GM23338 (cell line): ENCODE measurements around the gene SIN3B. TPM values are rescaled to one million over a fixed set of nuclear protein-coding genes. Genes with fewer than 3 reads are reported as not detected.

Experiments used
- ATAC-seq: fragments of 200-7000 bp; cut with Tn5 transposase; 3 replicates; pipeline ENCODE4 v1.9.1; 2020
- DNase-seq: peaks from one replicate; pipeline ENCODE4 v3.0.0-alpha.2; 2015; ENCODE audit warnings: low spot score
- H2AFZ ChIP-seq: fragments of 200-600 bp; sonication (generic); 2 replicates; pipeline ENCODE4 v1.8.0; 2016; ENCODE audit warnings: antibody characterized with exemption, mild to moderate bottlenecking, moderate library complexity
- H3F3A ChIP-seq: fragments of 200-600 bp; sonication (generic); replicated peaks from 2 replicates; pipeline ENCODE4 v1.8.0; 2017; ENCODE audit warnings: antibody characterized with exemption, mixed run types, low read depth
- H3K27ac ChIP-seq: fragments of 200-600 bp; sonication (generic); 2 replicates; pipeline ENCODE4 v1.6.1; 2016; ENCODE audit warnings: low read depth
- H3K27me3 ChIP-seq: fragments of 200-600 bp; sonication (generic); 2 replicates; pipeline ENCODE4 v1.8.0; 2016; ENCODE audit warnings: mild to moderate bottlenecking, mixed run types, moderate library complexity; ENCODE audit not compliant: insufficient read depth
- H3K36me3 ChIP-seq: fragments of 200-600 bp; sonication (generic); 2 replicates; pipeline ENCODE4 v1.8.0; 2016; ENCODE audit warnings: mild to moderate bottlenecking; ENCODE audit not compliant: insufficient read depth
- H3K4me1 ChIP-seq: fragments of 200-600 bp; sonication (generic); 2 replicates; pipeline ENCODE4 v1.8.0; 2016; ENCODE audit warnings: mild to moderate bottlenecking, moderate library complexity; ENCODE audit not compliant: insufficient read depth
- H3K4me2 ChIP-seq: fragments of 200-600 bp; sonication (generic); 2 replicates; pipeline ENCODE4 v1.7.1; 2017; ENCODE audit warnings: mixed run types
- H3K4me3 ChIP-seq: fragments of 200-600 bp; sonication (generic); 2 replicates; pipeline ENCODE4 v1.6.1; 2016; ENCODE audit warnings: mixed run types
- H3K79me2 ChIP-seq: fragments of 200-600 bp; sonication (generic); replicated peaks from 2 replicates; pipeline ENCODE4 v1.8.0; 2017; ENCODE audit warnings: mild to moderate bottlenecking; ENCODE audit not compliant: insufficient read depth
- H3K9me2 ChIP-seq: fragments of 200-600 bp; sonication (generic); 2 replicates; pipeline ENCODE4 v1.8.0; 2017; ENCODE audit not compliant: insufficient read depth
- H4K20me1 ChIP-seq: fragments of 200-600 bp; sonication (generic); replicated peaks from 2 replicates; pipeline ENCODE4 v1.8.0; 2017; ENCODE audit warnings: mild to moderate bottlenecking; ENCODE audit not compliant: insufficient read depth
- H3K27ac Mint-ChIP-seq: 2 replicates; pipeline ENCODE4 v1.8.0; 2020; ENCODE audit warnings: inconsistent platforms, mild to moderate bottlenecking, moderate library complexity, mixed read lengths
- H3K27me3 Mint-ChIP-seq: 3 replicates; pipeline ENCODE4 v1.8.0; 2022; ENCODE audit warnings: low read depth, mild to moderate bottlenecking, moderate library complexity, mixed read lengths, inconsistent platforms; ENCODE audit not compliant: insufficient read depth, poor library complexity
- H3K36me3 Mint-ChIP-seq: 3 replicates; pipeline ENCODE4 v1.8.0; 2021; ENCODE audit warnings: low read depth, mild to moderate bottlenecking, inconsistent platforms, moderate library complexity, mixed read lengths
- H3K4me1 Mint-ChIP-seq: 3 replicates; pipeline ENCODE4 v1.8.0; 2020; ENCODE audit warnings: mild to moderate bottlenecking, inconsistent platforms, mixed read lengths
- H3K4me3 Mint-ChIP-seq: 3 replicates; pipeline ENCODE4 v1.8.0; 2021; ENCODE audit warnings: moderate library complexity, mild to moderate bottlenecking, inconsistent platforms, mixed read lengths
- H3K9me3 Mint-ChIP-seq: 3 replicates; pipeline ENCODE4 v1.8.0; 2020; ENCODE audit warnings: moderate library complexity, mild to moderate bottlenecking, inconsistent platforms, mixed read lengths
- CREB1 ChIP-seq: fragments of 250-450 bp; sonication (Bioruptor Pico); IDR thresholded peaks from 2 replicates; pipeline ENCODE4 v1.5.0; 2020; ENCODE audit warnings: low read depth, mild to moderate bottlenecking, moderate library complexity
- ETS1 ChIP-seq: IDR thresholded peaks from 2 replicates; pipeline ENCODE4 v1.6.1; 2016; ENCODE audit warnings: antibody characterized with exemption
- EZH2 ChIP-seq: fragments of 200-600 bp; sonication (generic); IDR thresholded peaks from one replicate; pipeline ENCODE4 v1.8.0; 2017; ENCODE audit warnings: antibody characterized with exemption, mild to moderate bottlenecking, low read depth; ENCODE audit not compliant: unreplicated experiment
- EZH2phosphoT487 ChIP-seq: fragments of 200-600 bp; sonication (generic); IDR thresholded peaks from one replicate; pipeline ENCODE4 v1.8.1; 2018; ENCODE audit warnings: antibody characterized with exemption; ENCODE audit not compliant: unreplicated experiment
- JUNB ChIP-seq: IDR thresholded peaks from one replicate; pipeline ENCODE4 v1.6.1; 2016; ENCODE audit warnings: antibody characterized with exemption; ENCODE audit not compliant: unreplicated experiment
- NANOG ChIP-seq: IDR thresholded peaks from 2 replicates; pipeline ENCODE4 v1.6.1; 2016; ENCODE audit warnings: antibody characterized with exemption, borderline replicate concordance
- POLR2AphosphoS5 ChIP-seq: IDR thresholded peaks from 2 replicates; pipeline ENCODE4 v1.6.1; 2016; ENCODE audit warnings: antibody characterized with exemption, low read depth
- STAT1 ChIP-seq: IDR thresholded peaks from one replicate; pipeline ENCODE4 v1.6.1; 2016; ENCODE audit warnings: antibody characterized with exemption; ENCODE audit not compliant: unreplicated experiment
- ZNF114 ChIP-seq: fragments of 250-450 bp; sonication (Bioruptor Pico); IDR thresholded peaks from 2 replicates; pipeline ENCODE4 v1.5.0; 2020; ENCODE audit warnings: mild to moderate bottlenecking, moderate library complexity
- ZNF331 ChIP-seq: fragments of 250-450 bp; sonication (Bioruptor Pico); IDR thresholded peaks from 2 replicates; pipeline ENCODE4 v1.5.0; 2020; ENCODE audit warnings: low read depth, mild to moderate bottlenecking, moderate library complexity
- ZNF462 ChIP-seq: fragments of 250-450 bp; sonication (Bioruptor Pico); IDR thresholded peaks from 2 replicates; pipeline ENCODE4 v1.5.0; 2020; ENCODE audit warnings: mild to moderate bottlenecking, moderate library complexity
- polyA plus RNA-seq: library from polyadenylated mRNA; unstranded; fragments of >200 nt; fragmentation: Nextera tagmentation; extraction: Ambion mirVana; gene quantifications from 2 replicates; pipeline ENCODE4 v1.2.1, GENCODE V29; 2016
- total RNA-seq: library from RNA; depleted of rRNA; stranded (reverse); fragments of >200 nt; shearing (Covaris generic); gene quantifications from 2 replicates; pipeline ENCODE4 v1.2.3, GENCODE V29; 2014
- TF ChIP-seq, protein P1 (sequence below), 2 experiments: fragments of 200-600 bp in 1 of 2; sonication (generic) in 1 of 2; conservative IDR thresholded peaks; 2 replicates each; pipeline versions ENCODE4 v1.5.1 to v1.6.1; 2016 to 2017; ENCODE audit warnings: antibody characterized with exemption in 2 of 2, low read depth in 2 of 2, mild to moderate bottlenecking in 2 of 2, moderate library complexity in 1 of 2
- TF ChIP-seq, protein P2 (sequence below): IDR thresholded peaks from one replicate; pipeline ENCODE4 v1.6.1; 2018; ENCODE audit warnings: antibody characterized with exemption; ENCODE audit not compliant: unreplicated experiment

SIN3B gene
- total and polyA plus RNA-seq, 2 experiments from 2014 or later = 37.6 to 68.6 TPM

DNA sequence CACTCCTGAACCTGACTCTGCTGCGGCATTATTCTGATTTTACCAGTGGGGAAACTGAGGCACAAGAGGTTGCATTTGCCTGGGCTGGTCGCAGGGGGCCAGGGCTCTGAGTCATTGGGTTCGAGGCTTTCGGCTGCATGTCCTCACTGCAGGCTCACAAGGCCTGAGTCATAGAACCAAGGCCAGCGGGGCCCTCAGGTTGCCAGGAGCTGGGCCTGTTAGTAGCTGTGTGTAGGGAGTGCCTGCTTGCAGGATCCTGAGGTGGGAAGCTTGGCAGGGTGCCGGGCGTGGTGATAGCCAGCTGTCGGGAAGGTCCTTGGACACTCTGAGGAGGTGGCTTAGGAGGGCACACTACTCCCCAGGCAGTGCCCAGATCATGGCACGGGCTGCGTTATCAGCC, 38.0 kb downstream of the SIN3B start:
- Histone ChIP-seq H4K20me1 (no peaks in the 10 kb centered on the region; the same call in none of the 2 replicates), H3K4me3 (no peak overlapping the region), H3K4me2 (no peak overlapping the region), H2AFZ (no peak overlapping the region), H3K9me2 (no peaks in the 10 kb centered on the region), H3K36me3 (peaks cover 21% of the 10 kb centered on the region), H3F3A (no peaks in the 10 kb centered on the region), H3K27ac (no peak overlapping the region), H3K4me1 (no peaks in the 10 kb centered on the region), H3K27me3 (no peaks in the 10 kb centered on the region), H3K79me2 (no peaks in the 10 kb centered on the region; the same call in 1 of the 2 replicates)
- Mint-ChIP-seq H3K27ac (no peak overlapping the region), H3K27me3 (peaks cover 5% of the 10 kb centered on the region), H3K36me3 (peaks cover 60% of the 10 kb centered on the region), H3K4me3 (no peak overlapping the region), H3K4me1 (no peaks in the 10 kb centered on the region), H3K9me3 (no peaks in the 10 kb centered on the region)
- TF ChIP-seq, protein P1, sequence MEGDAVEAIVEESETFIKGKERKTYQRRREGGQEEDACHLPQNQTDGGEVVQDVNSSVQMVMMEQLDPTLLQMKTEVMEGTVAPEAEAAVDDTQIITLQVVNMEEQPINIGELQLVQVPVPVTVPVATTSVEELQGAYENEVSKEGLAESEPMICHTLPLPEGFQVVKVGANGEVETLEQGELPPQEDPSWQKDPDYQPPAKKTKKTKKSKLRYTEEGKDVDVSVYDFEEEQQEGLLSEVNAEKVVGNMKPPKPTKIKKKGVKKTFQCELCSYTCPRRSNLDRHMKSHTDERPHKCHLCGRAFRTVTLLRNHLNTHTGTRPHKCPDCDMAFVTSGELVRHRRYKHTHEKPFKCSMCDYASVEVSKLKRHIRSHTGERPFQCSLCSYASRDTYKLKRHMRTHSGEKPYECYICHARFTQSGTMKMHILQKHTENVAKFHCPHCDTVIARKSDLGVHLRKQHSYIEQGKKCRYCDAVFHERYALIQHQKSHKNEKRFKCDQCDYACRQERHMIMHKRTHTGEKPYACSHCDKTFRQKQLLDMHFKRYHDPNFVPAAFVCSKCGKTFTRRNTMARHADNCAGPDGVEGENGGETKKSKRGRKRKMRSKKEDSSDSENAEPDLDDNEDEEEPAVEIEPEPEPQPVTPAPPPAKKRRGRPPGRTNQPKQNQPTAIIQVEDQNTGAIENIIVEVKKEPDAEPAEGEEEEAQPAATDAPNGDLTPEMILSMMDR (conservative IDR thresholded peaks at IDR 0.05; ENCODE audit: low read depth in 2 of 2) = no peak
- TF ChIP-seq, protein P2, sequence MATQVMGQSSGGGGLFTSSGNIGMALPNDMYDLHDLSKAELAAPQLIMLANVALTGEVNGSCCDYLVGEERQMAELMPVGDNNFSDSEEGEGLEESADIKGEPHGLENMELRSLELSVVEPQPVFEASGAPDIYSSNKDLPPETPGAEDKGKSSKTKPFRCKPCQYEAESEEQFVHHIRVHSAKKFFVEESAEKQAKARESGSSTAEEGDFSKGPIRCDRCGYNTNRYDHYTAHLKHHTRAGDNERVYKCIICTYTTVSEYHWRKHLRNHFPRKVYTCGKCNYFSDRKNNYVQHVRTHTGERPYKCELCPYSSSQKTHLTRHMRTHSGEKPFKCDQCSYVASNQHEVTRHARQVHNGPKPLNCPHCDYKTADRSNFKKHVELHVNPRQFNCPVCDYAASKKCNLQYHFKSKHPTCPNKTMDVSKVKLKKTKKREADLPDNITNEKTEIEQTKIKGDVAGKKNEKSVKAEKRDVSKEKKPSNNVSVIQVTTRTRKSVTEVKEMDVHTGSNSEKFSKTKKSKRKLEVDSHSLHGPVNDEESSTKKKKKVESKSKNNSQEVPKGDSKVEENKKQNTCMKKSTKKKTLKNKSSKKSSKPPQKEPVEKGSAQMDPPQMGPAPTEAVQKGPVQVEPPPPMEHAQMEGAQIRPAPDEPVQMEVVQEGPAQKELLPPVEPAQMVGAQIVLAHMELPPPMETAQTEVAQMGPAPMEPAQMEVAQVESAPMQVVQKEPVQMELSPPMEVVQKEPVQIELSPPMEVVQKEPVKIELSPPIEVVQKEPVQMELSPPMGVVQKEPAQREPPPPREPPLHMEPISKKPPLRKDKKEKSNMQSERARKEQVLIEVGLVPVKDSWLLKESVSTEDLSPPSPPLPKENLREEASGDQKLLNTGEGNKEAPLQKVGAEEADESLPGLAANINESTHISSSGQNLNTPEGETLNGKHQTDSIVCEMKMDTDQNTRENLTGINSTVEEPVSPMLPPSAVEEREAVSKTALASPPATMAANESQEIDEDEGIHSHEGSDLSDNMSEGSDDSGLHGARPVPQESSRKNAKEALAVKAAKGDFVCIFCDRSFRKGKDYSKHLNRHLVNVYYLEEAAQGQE = no peak
- TF ChIP-seq CREB1 (CRISPR knock-in tag) (no peak), ETS1 (no peak), NANOG (no peak), ZNF331 (CRISPR knock-in tag) (no peak), ZNF462 (CRISPR knock-in tag) (no peak), JUNB (no peak), EZH2phosphoT487 (no peak), EZH2 (no peak), POLR2AphosphoS5 (no peak), ZNF114 (CRISPR knock-in tag) (no peak), STAT1 (no peak)
- no peak for ATAC-seq
- no peak for DNase-seq
